HCT116 (cell line): ENCODE data around the gene UTS2R. TPM values are rescaled to one million over a fixed set of nuclear protein-coding genes. Genes with fewer than 3 reads are reported as not detected.
A peak's percentile ranks its signal among the peaks of the same experiment; 100 is the strongest.

Experiments
- ATAC-seq: fragments of 200-7000 bp; cut with Tn5 transposase; 2 replicates; pipeline ENCODE4 v1.9.1; 2020; ENCODE audit warnings: mild to moderate bottlenecking, moderate library complexity
- BruUV-seq: library from RNA; stranded (reverse); fragments of 400-500 nt; replicated peaks from 2 replicates; lab custom pipeline; 2021; lab: Mats Ljungman, UMichigan
- CTCF ChIA-PET: fragments of 300-600 bp; sonication (Branson Sonifier 250); formaldehyde crosslinking; loops from one replicate; lab custom pipeline; 2021; ENCODE audit warnings: antibody characterized with exemption; lab: Charles Lee
- POLR2A ChIA-PET: fragments of 300-600, 350-600 bp; sonication (Branson Sonifier 250); formaldehyde crosslinking; loops from one replicate; lab custom pipeline; 2021; ENCODE audit warnings: antibody characterized with exemption; lab: Charles Lee
- RAD21 ChIA-PET, 2 experiments: fragments of 300-600 bp; sonication (Branson Sonifier 250); formaldehyde crosslinking; loops; one replicate each; lab custom pipeline; 2023; ENCODE audit warnings: low total read pairs in 2 of 2; ENCODE audit not compliant: uncharacterized antibody in 2 of 2, unreplicated experiment in 2 of 2, low non-redundant PET in 1 of 2; lab: Charles Lee
- DNase-seq: peaks from one replicate; pipeline ENCODE4 v3.0.0-alpha.2; 2010; ENCODE audit warnings: low read depth, low spot score
- H2AFZ ChIP-seq: fragments of 200-600 bp; shearing (Covaris generic), sonication (generic); 2 replicates; pipeline ENCODE4 v1.6.1; 2017; ENCODE audit warnings: low read depth, mixed run types, mixed read lengths, antibody characterized with exemption, low read length; ENCODE audit not compliant: poor library complexity, severe bottlenecking
- H3K27ac ChIP-seq: 2 replicates; pipeline ENCODE4 v1.5.1; 2012; ENCODE audit warnings: low read depth, low read length
- H3K27me3 ChIP-seq: fragments of 200-600 bp; sonication (generic); 2 replicates; pipeline ENCODE4 v1.6.1; 2016; ENCODE audit warnings: mixed run types, low read length, mixed read lengths; ENCODE audit not compliant: insufficient read depth
- H3K36me3 ChIP-seq, 2 experiments: fragments of 200-500 bp in 1 of 2; fragments of 200-600 bp in 1 of 2; sonication (Bioruptor generic) in 1 of 2; sonication (generic) in 1 of 2; 2 replicates each; pipeline versions ENCODE4 v1.5.1 to v1.6.1; 2014 to 2016; ENCODE audit warnings: low read length in 2 of 2, inconsistent platforms in 1 of 2, mixed read lengths in 1 of 2, mixed run types in 1 of 2; ENCODE audit not compliant: insufficient read depth in 2 of 2, control insufficient read depth in 1 of 2
- H3K4me1 ChIP-seq, 2 experiments: fragments of 200-600 bp in 1 of 2; sonication (generic) in 1 of 2; 2 replicates each; pipeline versions ENCODE4 v1.5.1 to v1.6.1; 2012 to 2017; ENCODE audit warnings: low read length in 2 of 2, inconsistent platforms in 1 of 2, mild to moderate bottlenecking in 1 of 2, mixed read lengths in 1 of 2, mixed run types in 1 of 2, moderate library complexity in 1 of 2; ENCODE audit not compliant: insufficient read depth in 2 of 2, control insufficient read depth in 1 of 2
- H3K4me2 ChIP-seq: fragments of 200-600 bp; sonication (generic); 2 replicates; pipeline ENCODE4 v1.6.1; 2017; ENCODE audit warnings: mixed run types, low read length, mixed read lengths
- H3K4me3 ChIP-seq, 2 experiments: fragments of 200-600 bp in 1 of 2; sonication (generic) in 1 of 2; replicated peaks in 1 of 2; 2 replicates each; pipeline ENCODE4 v1.5.1; 2011 to 2016; ENCODE audit warnings: low read length in 2 of 2, control low read depth in 1 of 2, low read depth in 1 of 2, mild to moderate bottlenecking in 1 of 2, mixed read lengths in 1 of 2, mixed run types in 1 of 2
- H3K79me2 ChIP-seq: fragments of 200-600 bp; sonication (generic); 2 replicates; pipeline ENCODE4 v1.6.1; 2017; ENCODE audit warnings: mild to moderate bottlenecking, mixed run types, low read length, moderate library complexity, mixed read lengths; ENCODE audit not compliant: insufficient read depth
- H3K9ac ChIP-seq: fragments of 200-600 bp; sonication (generic); 2 replicates; pipeline ENCODE4 v1.6.1; 2016; ENCODE audit warnings: low read length, mixed read lengths
- H3K9me2 ChIP-seq: fragments of 200-600 bp; sonication (generic), shearing (Covaris generic); 2 replicates; pipeline ENCODE4 v1.6.1; 2017; ENCODE audit warnings: mixed run types, mild to moderate bottlenecking, moderate library complexity; ENCODE audit not compliant: insufficient read depth
- H3K9me3 ChIP-seq, 2 experiments: fragments of 200-500 bp in 1 of 2; fragments of 200-600 bp in 1 of 2; sonication (Bioruptor generic) in 1 of 2; sonication (generic) in 1 of 2; 2 replicates each; pipeline ENCODE4 v1.6.1; 2014 to 2017; ENCODE audit warnings: low read length in 2 of 2, mixed read lengths in 2 of 2, inconsistent platforms in 1 of 2, low read depth in 1 of 2, mild to moderate bottlenecking in 1 of 2, mixed run types in 1 of 2, moderate library complexity in 1 of 2; ENCODE audit not compliant: control insufficient read depth in 1 of 2, insufficient read depth in 1 of 2
- H4K20me1 ChIP-seq: fragments of 200-600 bp; sonication (generic), shearing (Covaris generic); 2 replicates; pipeline ENCODE4 v1.6.1; 2017; ENCODE audit warnings: mixed run types, mild to moderate bottlenecking, moderate library complexity; ENCODE audit not compliant: insufficient read depth
- POLR2AphosphoS5 ChIP-seq: IDR thresholded peaks from 2 replicates; pipeline ENCODE4 v1.6.1; 2011; ENCODE audit warnings: mild to moderate bottlenecking, low read depth, low read length, moderate library complexity
- RAD21 ChIP-seq: IDR thresholded peaks from 2 replicates; pipeline ENCODE4 v1.6.1; 2012; ENCODE audit warnings: low read depth, mild to moderate bottlenecking
- SP1 ChIP-seq: IDR thresholded peaks from 2 replicates; pipeline ENCODE4 v1.6.1; 2012; ENCODE audit warnings: low read depth
- SRF ChIP-seq: IDR thresholded peaks from 2 replicates; pipeline ENCODE4 v1.6.1; 2012; ENCODE audit warnings: low read depth
- TCF7L2 ChIP-seq: IDR thresholded peaks from 2 replicates; pipeline ENCODE4 v1.7.0; 2011; ENCODE audit warnings: borderline replicate concordance, inconsistent platforms; ENCODE audit not compliant: insufficient read depth, insufficient read length; ENCODE audit errors: extremely low read depth
- YY1 ChIP-seq: IDR thresholded peaks from 2 replicates; pipeline ENCODE4 v1.6.1; 2011; ENCODE audit warnings: low read length, low read depth, moderate library complexity, mild to moderate bottlenecking; ENCODE audit not compliant: insufficient replicate concordance; ENCODE audit errors: extremely low read depth
- ZFX ChIP-seq: fragments of 450-650 bp; IDR thresholded peaks from 2 replicates; pipeline ENCODE4 v1.6.1; 2017
- ZNF274 ChIP-seq: fragments of 200-500 bp; sonication (Bioruptor generic); IDR thresholded peaks from 2 replicates; pipeline ENCODE4 v1.6.1; 2014; ENCODE audit warnings: mild to moderate bottlenecking, low read depth, low read length, inconsistent platforms
- intact Hi-C: fragments of 100-400 bp; cut with micrococcal nuclease; formaldehyde crosslinking; loops from 2 replicates; pipeline ENCODE4 v1.10.0; 2022
- total RNA-seq: library from RNA; stranded (reverse); gene quantifications from one replicate; pipeline ENCODE4 v1.2.1, GENCODE V29; 2021; ENCODE audit not compliant: unreplicated experiment
- TF ChIP-seq, protein P1 (sequence below): IDR thresholded peaks from 2 replicates; pipeline ENCODE4 v1.6.1; 2012
- TF ChIP-seq, protein P2 (sequence below), 3 experiments: fragments of 200-600 bp in 1 of 3; sonication (generic) in 1 of 3; IDR thresholded peaks in 2 of 3; conservative IDR thresholded peaks in 1 of 3; 2 replicates each; pipeline ENCODE4 v1.5.1; 2012 to 2017; ENCODE audit warnings: low read depth in 2 of 3, low read length in 2 of 3, antibody characterized with exemption in 1 of 3, borderline replicate concordance in 1 of 3, control low read depth in 1 of 3, mild to moderate bottlenecking in 1 of 3, mixed read lengths in 1 of 3, mixed run types in 1 of 3, moderate library complexity in 1 of 3; ENCODE audit not compliant: insufficient read depth in 1 of 3
- TF ChIP-seq, protein P3 (sequence below): IDR thresholded peaks from 2 replicates; pipeline ENCODE4 v1.6.1; 2012

Gene UTS2R
- total RNA-seq, 1 experiment from 2014 or later: not detected

DNA sequence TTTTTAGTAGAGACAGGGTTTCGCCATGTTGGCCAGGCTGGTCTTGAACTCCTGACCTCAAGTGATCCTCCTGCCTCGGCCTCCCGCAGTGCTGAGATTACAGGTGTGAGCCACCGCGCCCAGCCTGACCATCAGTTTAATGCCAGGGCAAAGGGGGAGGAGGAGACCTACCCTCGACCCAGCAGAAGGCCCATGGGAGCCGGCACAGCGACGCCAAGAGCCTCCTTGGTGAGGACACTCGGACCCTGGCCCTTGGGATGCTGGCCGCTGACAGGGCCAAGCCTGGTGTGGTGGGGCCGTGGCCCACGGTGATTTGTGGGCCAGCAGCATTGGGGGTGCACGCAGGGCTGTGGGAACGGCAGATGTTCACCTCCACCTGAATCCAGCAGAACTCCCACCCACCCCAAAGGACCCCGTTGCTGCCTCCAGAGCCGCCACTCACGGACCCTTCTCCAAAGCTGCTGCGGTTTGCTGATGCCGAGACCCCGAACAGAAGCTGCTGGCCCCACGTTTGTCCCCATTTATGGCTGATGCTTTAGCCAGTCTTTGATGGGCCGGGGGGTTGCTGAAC lies 20.0 kb downstream of the UTS2R start:
- POLR2A ChIA-PET: no interaction called here

DNA sequence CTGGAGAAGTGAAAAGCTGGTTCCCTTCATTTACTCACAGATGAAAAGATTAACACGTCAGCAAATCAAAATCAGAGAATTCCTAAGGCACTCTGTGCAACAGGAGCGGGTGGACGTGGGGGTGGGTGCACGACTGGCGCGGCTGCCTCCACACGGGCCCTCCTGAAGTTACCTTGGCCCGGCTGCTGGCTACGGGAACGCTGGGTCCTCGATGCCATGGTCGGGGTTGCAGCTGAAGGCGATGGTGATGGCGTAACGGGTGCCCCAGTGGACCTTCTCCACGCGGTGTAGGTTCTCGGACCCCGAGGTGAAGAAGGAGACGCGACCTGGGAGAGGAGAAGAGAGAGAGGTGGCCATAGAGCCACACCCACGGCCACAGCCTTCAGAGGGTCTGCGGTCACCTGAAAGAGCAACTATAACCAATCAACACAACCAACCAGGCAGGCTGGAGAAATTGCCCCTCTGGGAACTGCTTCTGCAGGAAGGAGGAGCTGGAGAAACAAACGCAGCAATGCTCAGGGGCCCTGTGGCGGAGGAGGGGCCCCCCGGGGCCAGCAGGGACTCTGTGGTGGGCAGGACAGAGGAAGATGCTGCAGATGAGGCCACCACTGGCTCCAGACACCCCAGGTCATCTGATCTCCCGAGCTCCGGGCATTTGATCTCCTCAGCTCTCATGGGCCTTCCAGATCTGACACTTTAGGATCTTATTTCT lies 20.8 kb downstream of the UTS2R start:
- ATAC-seq (no peak), DNase-seq (no peak)

More for the DNA sequence above, 20.0 kb downstream of the UTS2R start:
- Histone ChIP-seq H3K27me3 (no peaks in the 10 kb centered on the region), H3K4me2 (no peak overlapping the region), H2AFZ (no peak overlapping the region), H3K9me2 (no peaks in the 10 kb centered on the region), H3K9me3 (no peaks in the 10 kb centered on the region), H3K9ac (no peak overlapping the region), H4K20me1 (no peaks in the 10 kb centered on the region), H3K4me1 (peaks cover 0 to 14% of the 10 kb centered on the region in 2 experiments; a peak in 3 of 4 replicates), H3K27ac (no peak overlapping the region), H3K79me2 (no peaks in the 10 kb centered on the region)
- intact Hi-C loops: no loop called here
- DNase-seq (no peak), ATAC-seq (no peak)
- CTCF ChIA-PET: no interaction called here
- BruUV-seq: TSS peak; percentile 21
- RAD21 ChIA-PET: no interaction called here
- TF ChIP-seq TCF7L2 (no peak), SRF (no peak), POLR2AphosphoS5 (no peak), YY1 (no peak)
- TF ChIP-seq, protein P1, sequence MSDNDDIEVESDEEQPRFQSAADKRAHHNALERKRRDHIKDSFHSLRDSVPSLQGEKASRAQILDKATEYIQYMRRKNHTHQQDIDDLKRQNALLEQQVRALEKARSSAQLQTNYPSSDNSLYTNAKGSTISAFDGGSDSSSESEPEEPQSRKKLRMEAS: no peak
- TF ChIP-seq, all 23 proteins: peak for 0
- H3K36me3 ChIP-seq: no peaks in the 10 kb centered on the region
- H3K4me3 ChIP-seq: no peak overlapping the region

More for the DNA sequence above, 20.8 kb downstream of the UTS2R start:
- no peak overlapping the region for H3K4me2 ChIP-seq
- H4K20me1 ChIP-seq: no peaks in the 10 kb centered on the region
- H3K4me1 ChIP-seq: peaks cover 0 to 17% of the 10 kb centered on the region in 2 experiments; a peak in 3 of 4 replicates
- H3K79me2 ChIP-seq: no peaks in the 10 kb centered on the region
- intact Hi-C loops: no loop called here
- H3K4me3 ChIP-seq: no peak overlapping the region
- no peak overlapping the region for H3K9ac ChIP-seq
- H3K9me3 ChIP-seq: no peaks in the 10 kb centered on the region
- ChIA-PET RAD21 (no interaction called here), POLR2A (no interaction called here), CTCF (no interaction called here)
- BruUV-seq: no TSS peak
- H3K9me2 ChIP-seq: no peaks in the 10 kb centered on the region
- no peak overlapping the region for H3K27ac ChIP-seq
- no peaks in the 10 kb centered on the region for H3K27me3 ChIP-seq
- TF ChIP-seq ZFX: no peak
- TF ChIP-seq YY1: no peak
- no peak for TF ChIP-seq RAD21
- TF ChIP-seq, protein P2, sequence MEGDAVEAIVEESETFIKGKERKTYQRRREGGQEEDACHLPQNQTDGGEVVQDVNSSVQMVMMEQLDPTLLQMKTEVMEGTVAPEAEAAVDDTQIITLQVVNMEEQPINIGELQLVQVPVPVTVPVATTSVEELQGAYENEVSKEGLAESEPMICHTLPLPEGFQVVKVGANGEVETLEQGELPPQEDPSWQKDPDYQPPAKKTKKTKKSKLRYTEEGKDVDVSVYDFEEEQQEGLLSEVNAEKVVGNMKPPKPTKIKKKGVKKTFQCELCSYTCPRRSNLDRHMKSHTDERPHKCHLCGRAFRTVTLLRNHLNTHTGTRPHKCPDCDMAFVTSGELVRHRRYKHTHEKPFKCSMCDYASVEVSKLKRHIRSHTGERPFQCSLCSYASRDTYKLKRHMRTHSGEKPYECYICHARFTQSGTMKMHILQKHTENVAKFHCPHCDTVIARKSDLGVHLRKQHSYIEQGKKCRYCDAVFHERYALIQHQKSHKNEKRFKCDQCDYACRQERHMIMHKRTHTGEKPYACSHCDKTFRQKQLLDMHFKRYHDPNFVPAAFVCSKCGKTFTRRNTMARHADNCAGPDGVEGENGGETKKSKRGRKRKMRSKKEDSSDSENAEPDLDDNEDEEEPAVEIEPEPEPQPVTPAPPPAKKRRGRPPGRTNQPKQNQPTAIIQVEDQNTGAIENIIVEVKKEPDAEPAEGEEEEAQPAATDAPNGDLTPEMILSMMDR (IDR thresholded peaks at IDR 0.05 in 2 of 3, conservative IDR thresholded peaks at IDR 0.05 in 1 of 3; ENCODE audit: borderline replicate concordance in 1 of 3, insufficient read depth in 1 of 3, low read depth in 2 of 3, low read length in 2 of 3): no peak
- TF ChIP-seq ZNF274: no peak
- TF ChIP-seq, protein P3, sequence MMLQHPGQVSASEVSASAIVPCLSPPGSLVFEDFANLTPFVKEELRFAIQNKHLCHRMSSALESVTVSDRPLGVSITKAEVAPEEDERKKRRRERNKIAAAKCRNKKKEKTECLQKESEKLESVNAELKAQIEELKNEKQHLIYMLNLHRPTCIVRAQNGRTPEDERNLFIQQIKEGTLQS: no peak
- no peak for TF ChIP-seq TCF7L2
- no peak for TF ChIP-seq SP1
- no peaks in the 10 kb centered on the region for H3K36me3 ChIP-seq
- H2AFZ ChIP-seq: no peak overlapping the region
